Measurements from ENCODE around the gene TNFAIP2. TPM values are rescaled to one million over a fixed set of nuclear protein-coding genes. Genes with fewer than 3 reads are reported as not detected.

TNFAIP2 gene
- total RNA-seq, 1 donor from 2014 or later = 108 TPM

DNA sequence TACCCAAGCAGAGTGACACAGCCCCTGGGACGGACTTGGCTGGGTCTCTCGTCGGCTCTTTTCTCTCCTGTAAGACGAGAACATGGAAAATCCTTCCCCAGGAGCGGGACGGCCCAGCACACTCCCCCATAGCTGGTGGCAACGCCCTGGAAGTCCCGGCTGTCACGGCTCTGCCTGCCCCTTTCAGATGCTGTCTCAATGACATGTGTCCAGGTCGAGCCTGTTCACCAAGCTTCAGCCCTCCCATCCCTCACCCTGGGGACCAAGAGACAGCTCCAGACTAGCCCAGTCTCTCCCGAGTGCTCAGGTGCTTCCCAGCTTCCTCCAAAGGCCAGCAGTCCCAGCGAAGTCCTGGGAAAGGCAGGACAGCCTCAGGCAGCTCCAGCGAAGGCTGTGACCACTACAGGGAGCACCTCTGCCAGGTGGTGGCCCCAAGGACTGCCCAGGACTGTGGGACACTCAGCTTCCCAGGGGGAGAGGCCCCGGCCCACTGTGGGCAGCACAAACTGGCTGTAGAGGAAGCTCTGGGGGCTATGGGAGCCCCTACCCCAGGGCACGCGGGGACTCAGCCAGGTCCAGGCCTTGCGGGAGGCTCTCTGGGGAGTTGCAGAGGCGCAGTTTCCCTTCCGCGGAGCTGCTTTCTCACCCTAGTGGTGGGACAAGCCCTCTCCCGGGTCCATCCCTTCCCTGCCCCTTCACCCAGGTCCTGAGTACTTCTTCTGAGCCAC is 33.6 kb downstream of the TNFAIP2 start:
- no peak for DNase-seq (ENCODE audit: low spot score in 2 of 2, unreplicated experiment in 2 of 2)

DNA sequence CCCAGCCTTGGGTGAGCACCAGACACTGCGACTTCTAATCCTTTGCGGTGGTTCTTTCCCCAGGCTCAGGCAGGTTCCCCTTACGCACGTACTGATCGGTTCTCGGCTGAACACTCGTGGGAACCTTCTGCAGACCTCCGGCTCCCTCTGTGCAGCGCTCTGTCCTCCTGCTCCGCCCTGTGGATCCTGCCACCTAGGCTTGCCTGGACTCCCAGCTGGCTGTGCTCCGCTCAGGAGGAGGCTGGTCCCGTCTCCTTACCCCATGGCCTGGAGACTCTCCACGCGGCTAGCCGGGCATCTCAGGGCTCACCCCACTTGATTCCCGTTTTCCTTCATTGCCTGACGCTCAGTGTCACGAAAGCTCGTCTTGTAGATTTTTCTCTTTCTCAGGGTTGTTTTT is 34.7 kb downstream of the TNFAIP2 start:
- no peaks in the 10 kb centered on the region for H3K27me3 Mint-ChIP-seq (ENCODE audit: low read depth)
- H3K27ac Mint-ChIP-seq = no peak overlapping the region
- no peaks in the 10 kb centered on the region for H3K36me3 Mint-ChIP-seq
- H3K4me3 Mint-ChIP-seq = no peak overlapping the region
- H3K9me3 Mint-ChIP-seq = peaks cover 12% of the 10 kb centered on the region
- H3K4me1 Mint-ChIP-seq = peaks cover 22% of the 10 kb centered on the region
- no peak for DNase-seq (ENCODE audit: low spot score in 2 of 2, unreplicated experiment in 2 of 2)
- TF ChIP-seq, protein P1, sequence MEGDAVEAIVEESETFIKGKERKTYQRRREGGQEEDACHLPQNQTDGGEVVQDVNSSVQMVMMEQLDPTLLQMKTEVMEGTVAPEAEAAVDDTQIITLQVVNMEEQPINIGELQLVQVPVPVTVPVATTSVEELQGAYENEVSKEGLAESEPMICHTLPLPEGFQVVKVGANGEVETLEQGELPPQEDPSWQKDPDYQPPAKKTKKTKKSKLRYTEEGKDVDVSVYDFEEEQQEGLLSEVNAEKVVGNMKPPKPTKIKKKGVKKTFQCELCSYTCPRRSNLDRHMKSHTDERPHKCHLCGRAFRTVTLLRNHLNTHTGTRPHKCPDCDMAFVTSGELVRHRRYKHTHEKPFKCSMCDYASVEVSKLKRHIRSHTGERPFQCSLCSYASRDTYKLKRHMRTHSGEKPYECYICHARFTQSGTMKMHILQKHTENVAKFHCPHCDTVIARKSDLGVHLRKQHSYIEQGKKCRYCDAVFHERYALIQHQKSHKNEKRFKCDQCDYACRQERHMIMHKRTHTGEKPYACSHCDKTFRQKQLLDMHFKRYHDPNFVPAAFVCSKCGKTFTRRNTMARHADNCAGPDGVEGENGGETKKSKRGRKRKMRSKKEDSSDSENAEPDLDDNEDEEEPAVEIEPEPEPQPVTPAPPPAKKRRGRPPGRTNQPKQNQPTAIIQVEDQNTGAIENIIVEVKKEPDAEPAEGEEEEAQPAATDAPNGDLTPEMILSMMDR (IDR thresholded peaks at IDR 0.05; ENCODE audit: unreplicated experiment) = no peak

More for the DNA sequence above, 33.6 kb downstream of the TNFAIP2 start:
- Mint-ChIP-seq H3K27me3 (ENCODE audit: low read depth) (no peaks in the 10 kb centered on the region), H3K4me1 (peaks cover 22% of the 10 kb centered on the region), H3K9me3 (no peaks in the 10 kb centered on the region), H3K27ac (peak overlapping the region; percentile 10), H3K36me3 (no peaks in the 10 kb centered on the region), H3K4me3 (no peak overlapping the region)
- TF ChIP-seq, protein P1 (IDR thresholded peaks at IDR 0.05; ENCODE audit: unreplicated experiment) = no peak

DNA sequence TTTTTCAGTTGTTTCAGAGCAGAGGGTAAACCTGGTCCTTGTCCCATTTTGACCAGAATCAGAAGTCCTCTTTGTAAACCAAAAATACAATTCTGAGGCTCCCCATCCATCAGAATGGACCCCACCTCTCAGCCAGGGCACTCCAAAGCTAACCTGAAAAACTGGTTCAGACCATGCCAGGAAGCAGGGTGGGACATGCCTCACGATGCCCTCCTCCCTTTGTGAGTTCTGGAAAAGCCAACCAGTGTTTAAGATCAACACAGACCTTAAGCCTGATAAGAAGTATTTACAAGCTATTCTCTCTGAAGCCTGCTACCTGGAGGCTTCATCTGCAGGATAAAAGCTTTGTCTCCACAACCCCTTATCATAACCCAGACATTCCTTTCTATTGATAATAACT is 35.4 kb downstream of the TNFAIP2 start:
- Mint-ChIP-seq H3K27me3 (ENCODE audit: low read depth) (no peaks in the 10 kb centered on the region), H3K9me3 (peaks cover 12% of the 10 kb centered on the region), H3K27ac (no peak overlapping the region), H3K36me3 (no peaks in the 10 kb centered on the region), H3K4me1 (peaks cover 22% of the 10 kb centered on the region), H3K4me3 (no peak overlapping the region)
- no peak for DNase-seq (ENCODE audit: low spot score in 2 of 2, unreplicated experiment in 2 of 2)
- TF ChIP-seq, protein P1 (IDR thresholded peaks at IDR 0.05; ENCODE audit: unreplicated experiment) = no peak

DNA sequence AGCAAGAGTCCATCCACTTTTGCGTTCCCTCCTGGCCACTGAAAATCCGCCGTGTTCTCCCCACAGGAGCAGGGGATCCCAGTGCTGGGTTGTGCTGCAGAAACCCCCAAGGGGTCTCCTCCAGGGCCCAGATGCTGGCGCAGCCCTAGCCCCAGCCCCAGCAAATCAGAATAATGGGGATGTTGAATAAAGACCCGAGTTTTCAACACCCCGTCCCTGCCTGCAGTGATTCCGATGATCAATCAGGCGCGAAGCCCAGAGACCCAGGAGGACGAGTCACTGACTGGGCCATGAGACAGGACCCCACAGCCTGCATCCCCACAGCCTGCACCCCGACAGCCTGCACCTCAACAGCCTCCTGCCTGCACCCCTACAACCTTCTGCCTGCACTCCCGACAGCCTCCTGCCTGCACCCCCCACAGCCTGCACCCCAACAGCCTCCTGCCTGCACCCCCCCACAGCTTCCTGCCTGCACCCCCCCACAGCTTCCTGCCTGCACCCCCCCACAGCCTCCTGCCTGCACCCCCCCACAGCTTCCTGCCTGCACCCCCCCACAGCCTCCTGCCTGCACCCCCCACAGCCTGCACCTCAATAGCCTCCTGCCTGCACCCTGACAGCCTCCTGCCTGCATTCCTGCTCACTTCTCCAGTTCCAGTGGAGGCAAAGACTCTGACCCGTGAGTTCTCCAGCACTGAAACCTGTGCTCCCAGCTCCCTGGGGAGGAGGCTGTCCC is 37.2 kb downstream of the TNFAIP2 start:
- TF ChIP-seq, protein P1 (IDR thresholded peaks at IDR 0.05; ENCODE audit: unreplicated experiment) = no peak
- H3K4me1 Mint-ChIP-seq = peaks cover 22% of the 10 kb centered on the region
- no peaks in the 10 kb centered on the region for H3K36me3 Mint-ChIP-seq
- DNase-seq (ENCODE audit: low spot score in 2 of 2, unreplicated experiment in 2 of 2) = no peak
- no peak overlapping the region for H3K4me3 Mint-ChIP-seq
- no peaks in the 10 kb centered on the region for H3K27me3 Mint-ChIP-seq (ENCODE audit: low read depth)
- peaks cover 12% of the 10 kb centered on the region for H3K9me3 Mint-ChIP-seq
- H3K27ac Mint-ChIP-seq = no peak overlapping the region

DNA sequence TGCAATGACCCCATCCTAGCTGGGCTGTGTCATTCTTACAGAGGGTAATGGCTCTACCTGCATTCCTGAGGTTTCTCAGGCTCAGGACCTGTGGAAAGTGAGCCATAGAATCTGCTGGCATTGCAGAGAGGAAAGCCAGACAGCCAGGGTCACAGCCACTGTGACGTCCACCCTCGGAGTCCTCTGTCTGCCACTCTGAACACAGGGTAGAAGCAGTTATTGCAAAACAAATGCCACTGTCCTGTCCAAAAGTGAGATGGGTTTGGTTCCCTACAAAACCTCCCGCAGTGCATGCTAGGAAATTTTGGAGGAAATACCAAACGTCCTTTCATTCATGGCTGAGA is 37.8 kb downstream of the TNFAIP2 start:
- no peak for DNase-seq (ENCODE audit: low spot score in 2 of 2, unreplicated experiment in 2 of 2)
- Mint-ChIP-seq H3K4me1 (peaks cover 22% of the 10 kb centered on the region), H3K4me3 (no peak overlapping the region), H3K27ac (no peak overlapping the region), H3K36me3 (no peaks in the 10 kb centered on the region), H3K27me3 (ENCODE audit: low read depth) (no peaks in the 10 kb centered on the region), H3K9me3 (peaks cover 12% of the 10 kb centered on the region)
- TF ChIP-seq, protein P1 (IDR thresholded peaks at IDR 0.05; ENCODE audit: unreplicated experiment) = no peak
